ENCODE results near the gene KEL.

- TF ChIP-seq, protein P1, sequence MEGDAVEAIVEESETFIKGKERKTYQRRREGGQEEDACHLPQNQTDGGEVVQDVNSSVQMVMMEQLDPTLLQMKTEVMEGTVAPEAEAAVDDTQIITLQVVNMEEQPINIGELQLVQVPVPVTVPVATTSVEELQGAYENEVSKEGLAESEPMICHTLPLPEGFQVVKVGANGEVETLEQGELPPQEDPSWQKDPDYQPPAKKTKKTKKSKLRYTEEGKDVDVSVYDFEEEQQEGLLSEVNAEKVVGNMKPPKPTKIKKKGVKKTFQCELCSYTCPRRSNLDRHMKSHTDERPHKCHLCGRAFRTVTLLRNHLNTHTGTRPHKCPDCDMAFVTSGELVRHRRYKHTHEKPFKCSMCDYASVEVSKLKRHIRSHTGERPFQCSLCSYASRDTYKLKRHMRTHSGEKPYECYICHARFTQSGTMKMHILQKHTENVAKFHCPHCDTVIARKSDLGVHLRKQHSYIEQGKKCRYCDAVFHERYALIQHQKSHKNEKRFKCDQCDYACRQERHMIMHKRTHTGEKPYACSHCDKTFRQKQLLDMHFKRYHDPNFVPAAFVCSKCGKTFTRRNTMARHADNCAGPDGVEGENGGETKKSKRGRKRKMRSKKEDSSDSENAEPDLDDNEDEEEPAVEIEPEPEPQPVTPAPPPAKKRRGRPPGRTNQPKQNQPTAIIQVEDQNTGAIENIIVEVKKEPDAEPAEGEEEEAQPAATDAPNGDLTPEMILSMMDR (conservative IDR thresholded peaks at IDR 0.05) = no peak
- no peak for TF ChIP-seq ZFX (IDR thresholded peaks at IDR 0.05)
Measured at GRCh38 chr7:142961973-142962926, at the start of gene KEL.
